Ramos (cell line): ENCODE measurements around the gene PPM1A.
"Not testable (repeated sequence)": the region's sequence is repeated elsewhere in the genome, so short reads cannot be mapped to it uniquely, and the experiment has no call there.

Experiments
- in situ Hi-C: fragments of 300-500 bp; cut with MboI; formaldehyde crosslinking; loops from one replicate; pipeline ENCODE4 v1.14.3; 2022; ENCODE audit warnings: low sequenced_read_pairs; ENCODE audit not compliant: unreplicated experiment

PPM1A gene

DNA sequence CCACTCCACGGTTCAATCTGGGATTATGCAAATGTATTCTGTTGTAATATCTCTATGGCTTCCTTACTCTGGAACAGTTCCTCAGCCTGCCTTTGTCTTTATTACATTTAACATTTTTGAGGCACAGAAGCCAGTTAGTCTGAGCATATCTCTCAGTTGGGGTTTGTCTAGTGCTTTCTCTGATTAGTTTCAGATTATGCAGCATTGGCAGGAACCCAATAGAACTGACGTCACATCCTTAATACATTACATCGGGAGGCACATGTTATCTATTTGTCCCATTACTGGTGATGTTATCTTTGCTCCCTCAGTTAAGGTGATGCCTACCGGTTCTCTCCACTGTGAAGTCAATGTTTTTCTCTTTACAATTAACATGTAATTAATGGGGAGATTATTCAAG lies 62.4 kb downstream of the PPM1A start:
- in situ Hi-C loops, result no loop called here

DNA sequence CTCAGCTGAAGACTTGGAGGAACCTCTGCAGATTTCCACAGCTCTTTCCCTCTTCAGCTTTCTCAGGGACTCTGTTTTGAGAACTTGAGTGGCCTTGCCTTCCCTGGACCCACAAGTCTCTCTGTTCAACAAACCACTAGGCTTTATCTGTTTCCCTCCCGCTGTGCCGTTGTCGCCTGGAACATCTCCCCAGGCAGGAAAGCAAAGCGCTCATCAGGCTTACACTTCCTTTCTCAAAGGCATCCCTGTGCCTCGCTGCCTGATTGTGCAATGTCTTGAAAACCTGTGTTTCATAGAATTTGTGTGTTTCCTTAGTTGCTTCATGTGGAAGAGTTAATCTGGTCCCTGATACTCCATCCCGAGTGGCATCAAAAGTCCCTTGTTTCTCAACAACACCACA lies 64.1 kb downstream of the PPM1A start:
- in situ Hi-C loops, result no loop called here

- in situ Hi-C loops, result no loop called here
Observed at GRCh38 chr14:60315196-60315990, 66.4 kb downstream of the PPM1A start.

DNA sequence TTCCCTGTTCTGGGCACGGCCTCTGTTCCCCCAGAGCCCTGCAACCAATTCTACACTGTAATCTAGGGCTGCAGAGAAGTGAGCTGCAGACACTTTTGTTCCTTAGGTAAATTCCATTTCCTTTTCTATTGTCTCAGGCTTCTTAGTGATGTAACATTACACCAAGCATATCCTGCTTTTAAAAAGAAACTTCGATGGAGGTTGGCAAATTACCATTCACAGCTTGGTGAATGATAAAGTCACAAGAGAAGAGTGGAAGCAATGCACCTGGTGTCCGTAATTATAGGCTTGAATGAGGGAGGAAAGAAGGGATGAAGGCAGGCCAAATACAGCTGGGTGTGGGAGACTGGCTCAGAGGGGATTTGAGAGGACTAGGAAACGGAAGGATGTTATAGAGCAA lies 68.6 kb downstream of the PPM1A start:
- in situ Hi-C loops, result no loop called here

- in situ Hi-C loops, result not testable (repeated sequence)
Observed at GRCh38 chr14:60320860-60321259, 71.8 kb downstream of the PPM1A start.

DNA sequence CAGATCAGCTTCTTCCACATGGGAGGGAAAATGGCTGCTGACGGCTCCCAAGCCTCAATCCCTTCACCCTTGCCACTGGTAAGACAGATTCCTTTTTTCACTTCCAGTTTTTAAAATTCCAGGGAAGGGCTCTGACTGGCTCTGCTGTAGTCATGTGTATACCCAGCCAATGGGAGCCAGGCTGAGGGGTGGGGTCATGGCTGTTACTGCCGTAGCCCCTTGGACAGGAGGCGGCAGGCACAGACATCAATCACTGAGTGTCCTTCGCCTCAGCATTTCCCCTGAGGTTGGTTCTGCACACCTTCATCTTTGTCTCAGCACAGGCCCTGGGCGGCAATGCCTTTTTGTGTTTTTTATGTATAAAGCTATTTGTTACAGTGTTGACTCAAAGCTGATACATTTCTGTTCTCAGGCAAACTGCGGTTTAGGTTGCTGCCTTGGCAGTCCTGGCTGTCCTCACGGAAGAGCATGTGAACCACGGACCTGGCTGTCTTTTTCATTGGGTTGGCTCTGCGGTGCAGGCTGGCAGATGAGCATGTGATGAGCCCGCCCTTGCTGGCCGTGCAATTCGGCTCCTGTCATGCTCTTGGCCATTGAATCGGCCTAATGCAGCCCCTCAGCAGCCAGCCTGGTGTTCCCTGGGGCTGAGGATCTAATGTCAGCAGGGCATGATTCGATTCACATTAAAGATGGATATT lies 74.3 kb downstream of the PPM1A start:
- in situ Hi-C loops, result no loop called here

DNA sequence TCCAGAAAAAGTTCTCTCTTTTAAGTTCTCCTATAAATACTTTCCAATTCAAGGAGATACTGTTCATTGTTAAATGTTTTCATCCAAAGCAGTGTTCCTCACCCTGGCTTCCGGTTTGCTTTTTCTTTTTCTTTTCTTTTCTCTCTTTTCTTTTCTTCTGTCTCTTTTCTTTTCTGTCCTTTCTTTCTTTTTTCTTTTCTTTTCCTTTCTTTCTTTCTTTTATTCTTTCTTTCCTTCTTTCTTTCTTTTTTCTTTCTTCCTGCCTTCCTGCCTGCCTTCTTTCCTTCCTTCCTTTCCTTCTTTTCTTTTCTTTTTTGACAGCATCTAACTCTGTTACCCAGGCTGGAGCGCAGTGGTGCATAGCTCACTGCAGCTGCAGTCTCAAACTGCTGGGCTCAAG lies 75.8 kb downstream of the PPM1A start:
- in situ Hi-C loops, result loop anchor here (25.0 kb wide), 1 partner anchor 363 kb away; no protein-coding TSS in a partner anchor

DNA sequence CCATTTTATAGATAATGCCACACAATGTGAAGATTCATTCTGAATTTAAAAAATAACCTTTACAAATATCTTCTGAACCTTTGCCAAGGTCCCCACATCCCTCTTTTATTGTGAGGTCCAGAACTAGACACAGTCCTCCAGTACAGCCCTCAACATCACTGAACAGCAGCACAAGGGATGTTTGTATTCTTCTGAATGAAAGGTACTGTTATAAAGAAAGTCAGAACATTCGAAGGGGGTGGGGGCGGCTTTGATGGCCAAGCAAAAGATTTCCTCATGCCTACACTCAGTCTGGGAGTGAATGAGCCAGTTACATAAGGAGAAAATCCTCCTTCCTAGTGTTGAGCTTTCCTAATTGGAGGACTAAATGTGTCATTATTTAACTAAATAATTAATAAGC lies 77.3 kb downstream of the PPM1A start:
- in situ Hi-C loops, result loop anchor here (25.0 kb wide), 1 partner anchor 364 kb away; no protein-coding TSS in a partner anchor

GRCh38 chr14:60327447-60328331 lies 78.7 kb downstream of the PPM1A start:
- in situ Hi-C loops, result loop anchor here (25.0 kb wide), 1 partner anchor 365 kb away; no protein-coding TSS in a partner anchor

- in situ Hi-C loops, result loop anchor here (25.0 kb wide), 1 partner anchor 366 kb away; no protein-coding TSS in a partner anchor
Observed at GRCh38 chr14:60328583-60328982, 79.6 kb downstream of the PPM1A start.

DNA sequence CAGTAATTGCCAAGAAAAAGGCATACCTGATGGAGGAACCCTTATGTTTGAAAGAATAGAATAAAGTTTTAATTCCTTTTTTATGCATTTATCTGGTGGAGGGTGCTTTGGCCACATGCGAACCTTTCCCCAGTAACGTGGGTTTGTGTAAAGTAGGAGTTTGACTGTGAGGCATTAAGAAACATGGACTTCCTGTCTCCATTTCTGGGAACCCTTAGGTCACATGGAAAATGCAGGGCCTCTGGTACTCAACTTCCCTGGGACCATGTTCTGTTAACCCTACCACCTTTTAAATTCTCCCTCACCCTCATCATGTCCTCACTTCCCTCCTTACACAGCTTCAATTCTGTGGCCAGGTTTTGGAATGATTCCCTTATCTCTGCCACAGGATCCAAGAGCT lies 80.3 kb downstream of the PPM1A start:
- in situ Hi-C loops, result loop anchor here (25.0 kb wide), 1 partner anchor 367 kb away; no protein-coding TSS in a partner anchor

GRCh38 chr14:60331201-60332045 lies 82.4 kb downstream of the PPM1A start:
- in situ Hi-C loops, result loop anchor here (5.0 to 25.0 kb wide), 3 partner anchors 147 to 369 kb away; no protein-coding TSS in a partner anchor

DNA sequence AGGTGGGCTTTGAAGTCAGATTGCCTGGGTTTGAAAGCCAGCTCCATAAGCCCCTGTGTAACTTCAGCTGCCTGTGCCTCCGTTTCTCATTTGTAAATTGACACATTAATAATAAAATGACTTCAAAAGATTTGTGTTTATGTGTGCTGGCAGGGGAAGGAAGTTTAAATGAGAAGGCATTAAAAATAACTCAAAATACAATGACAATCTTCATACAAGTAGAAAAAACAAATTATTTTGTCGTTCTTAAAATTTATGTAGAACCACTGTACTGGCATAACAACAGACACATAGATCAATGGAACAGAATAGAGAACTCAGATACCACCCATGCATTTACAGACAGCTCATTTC lies 83.0 kb downstream of the PPM1A start:
- in situ Hi-C loops, result loop anchor here (5.0 to 25.0 kb wide), 3 partner anchors 147 to 370 kb away; no protein-coding TSS in a partner anchor

GRCh38 chr14:60332869-60333268 lies 83.8 kb downstream of the PPM1A start:
- in situ Hi-C loops, result loop anchor here (5.0 to 25.0 kb wide), 3 partner anchors 148 to 371 kb away; no protein-coding TSS in a partner anchor

GRCh38 chr14:60339571-60339970 lies 90.5 kb downstream of the PPM1A start:
- in situ Hi-C loops, result loop anchor here (10.0 to 25.0 kb wide), 2 partner anchors 155 to 377 kb away; no protein-coding TSS in a partner anchor

- in situ Hi-C loops, result loop anchor here (25.0 kb wide), 1 partner anchor 381 kb away; no protein-coding TSS in a partner anchor
Observed at GRCh38 chr14:60343571-60344071, 94.6 kb downstream of the PPM1A start.

GRCh38 chr14:60344751-60345150 lies 95.7 kb downstream of the PPM1A start:
- in situ Hi-C loops, result loop anchor here (25.0 kb wide), 1 partner anchor 382 kb away; no protein-coding TSS in a partner anchor

DNA sequence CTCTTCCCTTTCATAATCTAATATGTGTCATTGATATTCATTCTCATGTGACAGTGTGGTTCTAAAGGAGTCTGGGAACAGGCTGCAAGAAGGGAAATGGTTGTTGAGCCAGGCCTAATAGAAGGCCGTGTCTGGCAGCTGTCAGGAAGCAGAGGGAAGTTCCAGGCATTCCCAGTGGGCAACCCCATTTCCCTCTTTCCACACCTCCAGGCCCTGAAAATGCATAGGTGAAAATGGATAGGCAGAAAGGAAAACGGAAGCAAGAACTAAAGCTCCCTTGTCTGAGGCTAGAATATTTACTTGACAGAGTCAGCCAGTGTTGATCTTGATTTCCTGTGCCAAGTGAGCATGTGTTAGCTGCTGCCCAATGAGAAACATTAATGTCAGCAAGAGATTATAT lies 97.7 kb downstream of the PPM1A start:
- in situ Hi-C loops, result loop anchor here (25.0 kb wide), 1 partner anchor 384 kb away; no protein-coding TSS in a partner anchor

DNA sequence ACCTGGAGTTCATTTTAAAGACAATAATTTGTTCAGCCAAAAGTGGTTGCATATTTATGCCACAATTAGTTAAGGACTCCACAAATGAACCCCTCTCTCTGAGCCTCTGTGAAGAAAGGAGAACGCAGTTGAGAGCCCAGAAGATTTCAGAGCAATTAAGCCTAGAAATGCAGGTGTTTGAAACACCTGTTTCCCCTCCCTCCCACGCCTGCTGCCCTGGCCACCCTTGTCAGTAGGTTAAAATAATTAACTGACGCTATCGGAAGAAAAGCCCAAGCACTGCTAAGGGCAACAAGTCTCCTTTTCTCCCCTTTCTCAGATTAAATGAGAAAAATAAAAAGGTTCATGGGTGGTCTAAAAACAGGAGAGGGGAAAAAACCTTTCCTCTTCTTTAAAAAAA lies 99.2 kb downstream of the PPM1A start:
- in situ Hi-C loops, result loop anchor here (25.0 kb wide), 1 partner anchor 386 kb away; no protein-coding TSS in a partner anchor
